SJSA1 (cell line): ENCODE results near the gene HRH1. TPM values are rescaled to one million over a fixed set of nuclear protein-coding genes. Genes with fewer than 3 reads are reported as not detected.
"Not testable (repeated sequence)": the region's sequence is repeated elsewhere in the genome, so short reads cannot be mapped to it uniquely, and the experiment has no call there.

Experiments used
- DNase-seq, 2 experiments: peaks; one replicate each; pipeline ENCODE4 v3.0.0-alpha.2; 2015 to 2020; ENCODE audit warnings: low spot score in 2 of 2, low read depth in 1 of 2
- H3K27ac ChIP-seq: fragments of 250-450 bp; sonication (Bioruptor Pico); 2 replicates; pipeline ENCODE4 v1.5.1; 2020; ENCODE audit warnings: mild to moderate bottlenecking, moderate library complexity
- H3K27me3 ChIP-seq: fragments of 250-450 bp; sonication (Bioruptor Pico); replicated peaks from 2 replicates; pipeline ENCODE4 v1.5.1; 2020; ENCODE audit warnings: mild to moderate bottlenecking, moderate library complexity
- H3K36me3 ChIP-seq: fragments of 250-450 bp; sonication (Bioruptor Pico); 2 replicates; pipeline ENCODE4 v1.5.1; 2020; ENCODE audit warnings: mild to moderate bottlenecking
- H3K4me1 ChIP-seq: fragments of 250-450 bp; sonication (Bioruptor Pico); replicated peaks from 2 replicates; pipeline ENCODE4 v1.6.1; 2021; ENCODE audit warnings: mild to moderate bottlenecking
- H3K4me3 ChIP-seq: fragments of 250-450 bp; sonication (Bioruptor Pico); 2 replicates; pipeline ENCODE4 v1.5.1; 2020; ENCODE audit warnings: mild to moderate bottlenecking
- H3K9me3 ChIP-seq: fragments of 250-450 bp; sonication (Bioruptor Pico); replicated peaks from 2 replicates; pipeline ENCODE4 v1.5.1; 2020; ENCODE audit warnings: mild to moderate bottlenecking
- total RNA-seq: library from RNA; depleted of rRNA; stranded (reverse); fragments of >200 nt; shearing (Covaris generic); gene quantifications from 2 replicates; pipeline ENCODE4 v1.2.3, GENCODE V29; 2014

The HRH1 gene
- total RNA-seq, 1 experiment from 2014 or later = 21.9 TPM

DNA sequence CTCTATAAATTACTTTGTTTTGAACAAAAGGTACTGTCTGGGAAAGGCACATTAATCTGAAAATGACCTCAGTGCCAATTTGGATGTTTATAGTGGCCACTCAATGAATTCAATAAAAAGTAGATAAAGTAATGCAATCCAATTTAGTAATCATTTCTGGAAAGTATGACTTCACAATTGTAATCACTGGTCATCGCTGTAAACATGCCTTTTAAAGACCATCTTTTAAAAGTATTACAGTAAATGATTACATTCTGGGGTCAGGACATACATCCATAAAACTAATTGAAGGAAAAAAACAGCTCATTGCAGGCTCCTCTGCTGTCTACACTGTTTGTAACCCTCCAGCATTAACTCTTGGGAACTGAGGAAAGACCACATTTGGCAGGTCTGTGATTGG is 43.2 kb downstream of the HRH1 start:
- Histone ChIP-seq H3K4me3 (no peak overlapping the region), H3K9me3 (no peaks in the 10 kb centered on the region; the same call in 1 of the 2 replicates), H3K4me1 (peaks cover 81% of the 10 kb centered on the region), H3K36me3 (peaks cover 17% of the 10 kb centered on the region), H3K27ac (0 out of 2 replicates have a peak overlapping the region, but pooled peaks have one; percentile 45), H3K27me3 (no peaks in the 10 kb centered on the region)
- DNase-seq = no peak

DNA sequence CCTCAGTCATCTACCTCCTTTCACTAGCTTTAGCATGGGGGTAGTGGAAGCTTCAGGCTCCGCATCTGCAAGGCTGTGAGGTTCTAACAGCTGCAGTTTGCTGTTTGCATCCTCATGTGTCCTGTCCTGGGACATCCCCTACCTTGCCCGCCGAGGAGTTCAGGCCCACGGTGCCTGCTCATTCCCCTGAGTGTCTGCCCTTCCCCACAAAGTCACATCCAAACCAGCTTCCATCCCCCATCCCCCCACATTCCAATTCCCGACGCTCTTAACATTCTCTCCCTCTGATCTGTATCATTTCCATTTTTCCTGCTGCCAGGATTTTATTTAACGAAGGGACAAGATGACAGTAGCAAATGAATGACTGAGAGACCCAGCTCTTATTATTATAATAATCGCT is 43.8 kb downstream of the HRH1 start:
- H3K36me3 ChIP-seq = peaks cover 11% of the 10 kb centered on the region
- H3K9me3 ChIP-seq = no peaks in the 10 kb centered on the region
- H3K27me3 ChIP-seq = no peaks in the 10 kb centered on the region
- H3K4me3 ChIP-seq = no peak overlapping the region
- no peak for DNase-seq
- peak overlapping the region; percentile 28; the same call in 1 of the 2 replicates for H3K27ac ChIP-seq
- peaks cover 82% of the 10 kb centered on the region for H3K4me1 ChIP-seq

DNA sequence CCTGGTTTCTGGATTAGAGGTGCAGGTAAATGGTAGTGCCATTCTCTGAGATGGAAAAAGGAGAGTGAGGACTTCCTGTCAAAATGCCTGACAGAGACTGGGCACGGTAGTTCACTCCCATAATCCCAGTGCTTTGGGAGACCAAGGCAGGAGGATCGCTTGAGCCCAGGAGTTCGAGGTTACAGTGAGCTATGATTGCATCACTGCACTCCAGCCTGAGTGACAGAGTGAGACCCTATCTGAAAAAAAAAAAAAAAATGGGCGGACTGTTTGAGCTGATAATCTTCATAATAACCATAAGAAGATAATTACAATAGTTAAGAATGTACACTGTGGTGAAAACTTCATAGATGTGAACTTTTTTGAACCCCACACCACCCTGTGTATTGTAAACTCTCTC is 44.2 kb downstream of the HRH1 start:
- peaks cover 82% of the 10 kb centered on the region for H3K4me1 ChIP-seq
- no peak overlapping the region for H3K4me3 ChIP-seq
- no peak for DNase-seq
- H3K9me3 ChIP-seq = no peaks in the 10 kb centered on the region
- H3K27ac ChIP-seq = peak overlapping the region; percentile 28; the same call in 1 of the 2 replicates
- peaks cover 7% of the 10 kb centered on the region for H3K36me3 ChIP-seq
- H3K27me3 ChIP-seq = no peaks in the 10 kb centered on the region

DNA sequence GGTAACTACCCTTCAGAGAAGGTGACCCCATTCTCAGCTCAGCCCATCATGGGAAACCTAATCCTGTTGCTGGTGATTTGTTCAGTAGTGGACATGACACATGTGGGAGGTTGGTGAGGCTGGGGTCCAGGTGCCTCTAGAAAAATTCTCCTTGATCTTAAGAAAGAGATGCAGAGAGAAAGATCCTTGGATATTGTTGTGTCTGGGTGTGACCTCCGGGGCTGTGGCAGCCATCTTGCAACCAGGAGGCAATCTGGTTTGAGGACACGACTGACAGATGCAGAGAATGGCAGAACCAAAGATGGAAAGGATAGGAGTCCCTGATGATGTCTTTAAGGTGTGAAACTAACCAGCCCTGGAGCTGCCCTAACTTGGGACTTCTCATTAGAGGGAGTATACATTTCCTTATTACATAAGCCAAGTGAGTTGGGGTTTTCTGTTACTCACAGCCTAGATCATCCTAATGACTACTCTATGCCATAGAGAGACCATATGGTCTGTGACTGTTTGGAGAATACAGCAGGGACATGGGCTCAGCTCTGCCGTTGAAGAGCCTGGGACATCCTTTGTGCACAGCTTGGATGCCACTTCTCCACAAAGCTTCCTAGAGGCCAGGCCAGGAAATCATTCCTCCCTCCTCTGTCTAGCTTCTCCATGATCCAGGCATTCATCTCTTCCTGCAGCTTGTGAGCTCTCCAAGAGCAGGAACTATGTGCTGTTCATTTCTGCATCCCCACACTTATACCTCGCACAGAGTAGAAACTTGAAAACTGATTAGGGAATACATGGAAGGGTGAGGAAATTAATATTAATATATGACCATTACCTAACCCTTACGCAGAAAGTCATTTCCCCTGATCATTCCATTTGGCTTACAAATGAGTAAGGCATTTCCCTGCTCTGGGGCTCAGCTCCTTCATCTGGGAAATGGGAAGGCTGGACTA is 45.9 kb downstream of the HRH1 start:
- Histone ChIP-seq H3K27me3 (no peaks in the 10 kb centered on the region), H3K9me3 (no peaks in the 10 kb centered on the region), H3K36me3 (peaks cover under 1% of the 10 kb centered on the region), H3K4me3 (no peak overlapping the region), H3K4me1 (peaks cover 87% of the 10 kb centered on the region), H3K27ac (peak overlapping the region; percentile 51)
- no peak for DNase-seq

DNA sequence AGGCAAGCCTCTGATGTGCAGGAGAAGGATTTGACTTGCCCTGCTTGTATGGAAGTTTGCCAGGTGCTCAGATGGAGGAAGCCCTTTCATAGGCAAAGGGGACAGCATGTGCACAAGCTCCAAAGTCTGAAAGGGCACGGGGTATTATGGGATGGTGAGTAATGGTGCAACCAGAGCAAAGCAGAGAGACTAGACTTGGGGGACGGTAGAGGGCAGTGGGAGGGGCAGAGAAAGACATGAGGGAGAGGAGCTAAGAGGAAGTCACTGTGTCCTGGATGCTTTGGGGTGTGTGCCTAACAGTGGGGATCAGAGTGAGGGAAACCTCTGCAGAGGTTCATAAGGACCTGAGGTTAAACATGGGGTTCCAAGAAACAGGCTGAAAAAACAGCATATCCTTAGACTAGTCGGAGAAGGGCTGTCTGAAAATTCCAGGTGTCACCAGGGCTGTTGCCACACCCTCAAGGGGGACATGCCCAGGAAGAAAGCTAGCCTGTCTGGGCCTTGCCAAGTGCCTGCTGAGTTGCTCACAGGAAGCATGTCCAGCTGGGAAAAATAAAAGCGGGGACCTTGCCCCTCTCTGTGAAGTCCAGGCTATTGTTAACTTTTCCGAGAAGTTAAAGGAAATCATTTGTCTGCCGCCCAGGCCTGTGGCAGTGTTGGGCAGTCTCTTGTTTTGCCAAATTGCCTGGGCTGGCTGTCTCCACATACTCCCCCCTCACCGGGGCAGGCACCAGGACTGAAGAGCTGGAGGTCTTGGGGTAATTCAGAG is 47.1 kb downstream of the HRH1 start:
- no peaks in the 10 kb centered on the region for H3K27me3 ChIP-seq
- H3K27ac ChIP-seq = peak overlapping the region; percentile 51
- peak; percentile 58 to 67 for DNase-seq
- no peak overlapping the region for H3K4me3 ChIP-seq
- peaks cover 3% of the 10 kb centered on the region for H3K36me3 ChIP-seq
- H3K9me3 ChIP-seq = no peaks in the 10 kb centered on the region
- H3K4me1 ChIP-seq = peaks cover 85% of the 10 kb centered on the region

DNA sequence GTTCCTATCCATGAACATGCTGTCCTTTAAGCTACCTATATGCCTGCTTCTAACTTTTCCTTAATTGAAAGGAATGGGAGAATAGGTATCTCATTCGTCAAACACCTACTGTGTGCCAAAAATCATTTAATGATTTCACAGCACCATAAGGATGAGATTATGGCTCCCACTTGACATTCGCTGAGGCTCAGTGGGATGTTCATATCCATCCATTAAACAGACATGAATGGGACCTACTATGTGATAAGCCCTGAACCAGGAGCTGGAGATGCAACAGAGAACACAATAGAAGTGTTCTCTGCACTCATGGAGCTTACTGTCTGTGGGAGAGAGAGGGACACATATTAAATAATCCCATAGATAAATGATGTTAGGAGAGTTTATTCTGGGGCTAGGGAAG is 49.7 kb downstream of the HRH1 start:
- Histone ChIP-seq H3K4me3 (no peak overlapping the region), H3K27me3 (no peaks in the 10 kb centered on the region), H3K9me3 (no peaks in the 10 kb centered on the region), H3K27ac (no peak overlapping the region), H3K4me1 (peaks cover 77% of the 10 kb centered on the region), H3K36me3 (peaks cover 3% of the 10 kb centered on the region)
- no peak for DNase-seq

DNA sequence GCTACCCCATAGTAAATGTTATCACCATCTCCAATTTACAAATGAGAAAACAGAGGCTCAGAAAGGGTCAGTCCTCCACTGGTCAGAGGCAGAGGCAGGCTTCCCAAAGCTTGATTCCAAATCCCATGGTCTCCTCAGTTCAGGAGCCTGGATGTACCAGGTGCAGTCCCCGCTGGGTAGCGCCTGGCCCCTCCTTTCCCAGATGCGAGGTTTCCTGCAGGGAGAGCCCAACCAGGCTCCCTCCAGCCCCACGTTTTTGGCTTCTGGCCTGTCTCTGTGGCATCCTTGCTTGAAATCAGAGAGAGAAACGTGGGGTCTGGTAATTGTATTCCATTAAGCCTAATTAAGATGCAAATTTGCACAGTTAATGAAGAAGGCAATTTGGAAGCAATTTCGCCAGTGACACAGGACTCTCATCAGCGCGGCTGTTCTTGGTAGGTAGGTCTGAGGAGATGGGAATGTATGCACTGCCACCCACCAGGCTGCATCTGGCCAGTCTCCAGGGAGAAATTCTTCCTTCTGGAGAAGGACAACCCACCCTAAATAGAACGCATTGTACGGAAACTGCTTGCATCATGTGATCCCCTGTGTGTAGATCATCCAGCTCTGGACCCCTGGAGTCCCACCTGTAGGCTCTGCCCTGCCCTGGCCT is 50.5 kb downstream of the HRH1 start:
- Histone ChIP-seq H3K9me3 (no peaks in the 10 kb centered on the region), H3K27ac (peak overlapping the region; percentile 41; the same call in 1 of the 2 replicates), H3K4me3 (no peak overlapping the region), H3K36me3 (peaks cover 11% of the 10 kb centered on the region), H3K4me1 (peaks cover 69% of the 10 kb centered on the region), H3K27me3 (no peaks in the 10 kb centered on the region)
- peak; percentile 69 to 73 for DNase-seq

DNA sequence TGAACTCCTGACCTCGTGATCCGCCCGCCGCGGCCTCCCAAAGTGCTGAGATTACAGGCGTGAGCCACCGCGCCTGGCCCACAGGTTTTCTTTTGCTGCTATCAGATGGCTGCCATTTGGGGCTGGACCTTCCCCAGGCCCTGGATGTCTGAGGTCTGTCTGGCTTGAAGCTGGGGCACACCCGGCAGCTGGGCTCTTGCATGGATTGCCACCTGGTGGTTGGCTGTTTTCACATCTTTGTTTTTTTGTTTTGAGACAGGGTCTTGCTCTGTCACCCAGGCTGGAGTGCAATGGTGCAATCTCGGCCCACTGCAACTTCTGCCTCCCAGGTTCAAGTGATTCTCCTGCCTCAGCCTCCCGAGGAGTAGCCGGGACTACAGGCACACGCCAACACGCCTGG is 51.6 kb downstream of the HRH1 start:
- peak in 1 of 2 experiments; percentile 52 for DNase-seq
- H3K36me3 ChIP-seq = peaks cover 15% of the 10 kb centered on the region

DNA sequence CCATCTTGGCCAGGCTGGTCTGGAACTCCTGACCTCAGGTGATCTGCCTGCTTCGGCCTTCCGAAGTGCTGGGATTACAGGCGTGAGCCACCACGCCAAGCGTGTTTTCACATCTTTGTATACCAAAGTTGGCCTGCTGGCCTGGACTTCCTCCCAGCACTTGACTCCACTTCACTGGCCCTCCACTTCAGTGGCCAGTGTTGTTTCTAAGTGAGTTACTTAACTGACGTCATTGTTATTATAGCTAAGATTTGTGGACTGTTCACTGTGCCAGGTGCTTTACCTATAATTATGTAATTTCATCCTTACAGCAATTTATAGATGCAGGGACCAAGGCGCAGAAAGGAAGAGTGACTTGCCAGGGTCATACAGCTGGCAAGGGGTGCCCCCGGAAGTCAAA is 52.0 kb downstream of the HRH1 start:
- Histone ChIP-seq H3K27ac (no peak overlapping the region), H3K4me1 (peaks cover 61% of the 10 kb centered on the region), H3K9me3 (no peaks in the 10 kb centered on the region), H3K36me3 (peaks cover 16% of the 10 kb centered on the region), H3K4me3 (no peak overlapping the region), H3K27me3 (no peaks in the 10 kb centered on the region)
- no peak for DNase-seq

More for the DNA sequence above, 51.6 kb downstream of the HRH1 start:
- not testable (repeated sequence) for H3K27me3 ChIP-seq, H3K4me3 ChIP-seq, H3K27ac ChIP-seq, H3K9me3 ChIP-seq
- peaks cover 61% of the 10 kb centered on the region for H3K4me1 ChIP-seq

DNA sequence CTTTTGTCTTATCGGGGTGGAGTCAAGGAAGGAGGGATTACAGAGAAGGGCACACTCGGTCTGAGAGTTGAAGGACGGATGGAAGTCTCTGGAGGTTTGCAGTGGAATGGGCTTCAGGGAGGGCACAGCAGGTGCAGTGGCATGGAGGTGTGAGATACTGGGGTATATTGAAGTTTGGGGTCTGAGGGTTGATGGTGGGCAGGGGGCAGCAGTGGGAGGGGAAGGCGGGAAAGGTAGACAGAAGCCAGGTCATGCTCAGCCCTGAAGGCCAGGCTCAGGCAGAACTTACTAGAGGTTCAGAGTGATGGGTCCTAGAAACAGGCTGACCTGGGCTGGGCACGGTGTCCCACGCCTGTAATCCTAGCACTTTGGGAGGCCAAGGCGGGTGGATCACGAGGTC is 52.7 kb downstream of the HRH1 start:
- peaks cover 16% of the 10 kb centered on the region for H3K36me3 ChIP-seq
- H3K4me3 ChIP-seq = no peak overlapping the region
- peaks cover 61% of the 10 kb centered on the region for H3K4me1 ChIP-seq
- no peaks in the 10 kb centered on the region for H3K27me3 ChIP-seq
- no peak for DNase-seq
- no peaks in the 10 kb centered on the region for H3K9me3 ChIP-seq
- no peak overlapping the region for H3K27ac ChIP-seq

DNA sequence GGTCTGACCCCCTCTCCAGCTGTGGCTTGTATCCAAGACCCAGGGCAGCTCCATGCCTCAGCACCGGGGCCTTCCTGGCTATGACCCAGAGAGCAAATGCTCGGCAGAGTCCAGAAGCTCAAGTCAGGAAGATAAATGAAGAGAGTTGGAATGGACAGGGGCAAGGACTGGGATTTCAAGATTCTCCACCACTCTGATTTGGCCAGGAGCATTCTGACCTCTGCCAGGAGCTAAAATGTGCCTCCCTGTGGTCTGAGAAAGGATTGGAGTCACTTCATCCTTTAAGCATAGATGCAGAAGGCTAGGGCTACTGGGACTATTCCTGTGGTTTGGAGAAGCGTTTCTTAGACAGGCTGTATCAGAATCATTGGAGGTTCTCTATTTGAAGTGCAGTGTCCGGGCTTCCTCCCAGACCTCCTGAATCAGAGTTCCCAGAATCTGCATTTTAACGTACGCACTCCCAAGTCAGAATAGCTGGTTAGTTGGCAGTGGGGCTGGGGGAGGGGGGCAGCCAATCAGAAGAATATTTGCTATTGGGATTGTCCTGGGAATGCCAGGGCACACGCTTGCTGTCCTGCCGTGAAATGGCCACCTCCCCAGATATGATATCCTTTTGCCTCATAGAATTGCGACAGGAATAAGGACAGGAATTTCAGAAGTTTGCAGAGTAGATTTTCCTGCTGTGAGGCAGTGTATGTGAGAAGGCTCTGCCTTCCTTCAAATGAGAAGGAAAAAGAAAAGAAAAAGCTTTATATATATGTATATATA is 57.4 kb downstream of the HRH1 start:
- peak in 1 of 2 experiments; percentile 46 for DNase-seq
- Histone ChIP-seq H3K4me1 (peaks cover 41% of the 10 kb centered on the region), H3K27me3 (no peaks in the 10 kb centered on the region), H3K4me3 (no peak overlapping the region), H3K27ac (peak overlapping the region; percentile 74), H3K9me3 (no peaks in the 10 kb centered on the region), H3K36me3 (peaks cover 36% of the 10 kb centered on the region)

DNA sequence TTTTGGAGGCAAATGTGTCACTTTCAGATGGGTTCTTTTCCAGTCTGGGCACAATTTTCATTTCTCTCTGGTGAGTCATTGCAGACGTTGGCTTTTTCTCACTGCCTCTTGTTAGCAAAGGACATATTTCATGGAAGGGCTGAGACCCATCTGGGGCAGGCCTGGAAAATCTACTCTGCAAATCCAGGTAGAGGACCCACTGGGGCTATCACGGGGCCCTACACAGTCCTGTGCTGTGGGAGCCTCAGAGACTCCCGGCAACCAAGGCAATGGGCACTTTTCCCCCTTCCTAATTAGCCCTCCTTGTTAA is 58.0 kb downstream of the HRH1 start:
- DNase-seq = peak; percentile 53 to 73
- H3K27ac ChIP-seq = peak overlapping the region; percentile 74
- H3K27me3 ChIP-seq = no peaks in the 10 kb centered on the region
- peaks cover 41% of the 10 kb centered on the region for H3K4me1 ChIP-seq
- no peak overlapping the region for H3K4me3 ChIP-seq
- H3K9me3 ChIP-seq = no peaks in the 10 kb centered on the region
- H3K36me3 ChIP-seq = peaks cover 36% of the 10 kb centered on the region

DNA sequence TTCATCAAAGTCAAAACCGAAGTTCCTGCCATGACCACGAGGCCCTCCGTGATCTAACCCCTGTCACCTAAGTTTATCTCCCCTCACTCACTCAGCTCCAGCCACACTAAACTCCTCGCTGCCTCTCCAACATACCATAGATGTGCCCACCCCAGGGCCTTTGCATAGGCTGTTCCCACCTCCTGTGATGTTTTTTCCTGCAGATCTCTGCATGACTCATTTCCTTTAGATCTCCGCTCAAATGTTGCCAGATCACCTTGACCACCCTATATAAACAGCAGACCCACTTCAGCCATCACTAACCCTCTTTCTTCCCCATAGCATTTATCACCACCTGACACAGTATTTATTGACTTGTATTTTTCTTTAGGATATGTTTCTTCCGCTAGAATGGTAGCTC is 58.5 kb downstream of the HRH1 start:
- no peak for DNase-seq
- peaks cover 36% of the 10 kb centered on the region for H3K36me3 ChIP-seq
- H3K4me3 ChIP-seq = no peak overlapping the region
- no peaks in the 10 kb centered on the region for H3K27me3 ChIP-seq
- H3K9me3 ChIP-seq = no peaks in the 10 kb centered on the region
- H3K27ac ChIP-seq = peak overlapping the region; percentile 74
- peaks cover 37% of the 10 kb centered on the region for H3K4me1 ChIP-seq
